ENCODE data around the gene TACC2. TPM values are rescaled to one million over a fixed set of nuclear protein-coding genes. Genes with fewer than 3 reads are reported as not detected.

Gene TACC2
- total RNA-seq, 2 experiments from 2014 or later: not detected

DNA sequence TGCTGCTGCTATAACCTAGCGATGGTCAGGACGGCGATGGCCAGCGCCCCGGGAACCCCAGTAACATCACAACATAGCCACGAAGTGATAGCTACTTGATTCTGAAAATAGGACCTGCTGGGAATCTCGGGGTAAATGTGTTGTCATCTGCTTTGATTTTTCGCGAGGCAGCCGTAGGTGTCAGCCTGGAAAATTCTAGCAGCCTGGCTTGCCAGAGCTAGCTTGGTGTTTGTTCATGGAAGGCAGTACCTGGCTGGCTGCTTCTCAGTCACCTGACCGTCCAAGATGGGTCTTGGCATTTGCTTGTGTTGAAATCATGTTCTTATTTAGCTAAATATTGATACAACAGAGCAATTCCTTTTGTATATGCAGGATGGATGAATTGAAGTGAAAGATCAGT, 199.7 kb downstream of the TACC2 start:
- BruUV-seq (replicated peaks): no TSS peak
- no peaks in the 10 kb centered on the region for H3K36me3 ChIP-seq (ENCODE audit: insufficient read depth, low read length)
- no peaks in the 10 kb centered on the region for H4K20me1 ChIP-seq (ENCODE audit: insufficient read depth, low read length)
- ChIA-PET CTCF (ENCODE audit: unreplicated experiment) (no interaction called here), POLR2A (no interaction called here)
- no peaks in the 10 kb centered on the region for H3K9me2 ChIP-seq (ENCODE audit: insufficient read depth, low read length)
- H3K9me3 ChIP-seq (ENCODE audit: low read length): no peaks in the 10 kb centered on the region
- no peak overlapping the region for H3K4me2 ChIP-seq (ENCODE audit: low read length)
- H3K4me1 ChIP-seq (ENCODE audit: insufficient read depth, low read length, poor library complexity, severe bottlenecking): no peaks in the 10 kb centered on the region
- intact Hi-C loops (cut with micrococcal nuclease; ENCODE audit: unreplicated experiment): no loop called here
- no peak overlapping the region for H3K4me3 ChIP-seq (ENCODE audit: low read depth, low read length, poor library complexity, severe bottlenecking)
- no peak overlapping the region for H2AFZ ChIP-seq (ENCODE audit: low read length)
- TF ChIP-seq EZH2phosphoT487 (IDR thresholded peaks at IDR 0.05; ENCODE audit: borderline replicate concordance, low read depth, low read length): no peak
- no peak for DNase-seq (ENCODE audit: low spot score)
- no peak overlapping the region for H3K27ac ChIP-seq (ENCODE audit: low read depth, low read length, poor library complexity, severe bottlenecking)
- H3K79me2 ChIP-seq (ENCODE audit: insufficient read depth, low read depth, low read length): no peaks in the 10 kb centered on the region

DNA sequence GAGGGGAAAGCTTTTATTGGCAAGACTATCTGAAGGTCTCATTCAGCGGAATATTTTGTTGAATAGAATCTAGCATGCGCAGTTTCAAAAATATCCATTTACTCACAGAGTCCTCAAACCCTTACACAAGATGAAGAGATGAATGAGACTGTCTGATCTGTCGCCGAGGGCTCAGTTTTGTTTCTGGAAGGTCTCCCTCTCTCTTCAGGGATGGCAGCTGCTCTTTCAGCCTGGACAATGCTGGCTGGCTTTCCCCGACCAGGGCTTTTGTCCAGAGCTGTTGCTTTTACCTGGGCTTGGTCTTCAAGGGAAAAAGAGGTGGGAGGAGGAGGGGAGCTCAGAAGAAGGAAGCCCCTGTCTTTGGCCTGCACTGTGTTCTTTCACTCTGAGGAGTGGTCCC, 200.2 kb downstream of the TACC2 start:
- Histone ChIP-seq H4K20me1 (ENCODE audit: insufficient read depth, low read length) (no peaks in the 10 kb centered on the region), H3K36me3 (ENCODE audit: insufficient read depth, low read length) (no peaks in the 10 kb centered on the region), H3K9me2 (ENCODE audit: insufficient read depth, low read length) (no peaks in the 10 kb centered on the region), H3K4me2 (ENCODE audit: low read length) (no peak overlapping the region), H3K4me3 (ENCODE audit: low read depth, low read length, poor library complexity, severe bottlenecking) (no peak overlapping the region), H3K27ac (ENCODE audit: low read depth, low read length, poor library complexity, severe bottlenecking) (no peak overlapping the region), H3K9me3 (ENCODE audit: low read length) (no peaks in the 10 kb centered on the region), H2AFZ (ENCODE audit: low read length) (no peak overlapping the region), H3K4me1 (ENCODE audit: insufficient read depth, low read length, poor library complexity, severe bottlenecking) (no peaks in the 10 kb centered on the region), H3K79me2 (ENCODE audit: insufficient read depth, low read depth, low read length) (no peaks in the 10 kb centered on the region)
- ChIA-PET POLR2A (no interaction called here), CTCF (ENCODE audit: unreplicated experiment) (no interaction called here)
- no TSS peak for BruUV-seq (replicated peaks)
- DNase-seq (ENCODE audit: low spot score): no peak
- intact Hi-C loops (cut with micrococcal nuclease; ENCODE audit: unreplicated experiment): no loop called here
- TF ChIP-seq EZH2phosphoT487 (IDR thresholded peaks at IDR 0.05; ENCODE audit: borderline replicate concordance, low read depth, low read length): no peak
- TF ChIP-seq, protein P1, sequence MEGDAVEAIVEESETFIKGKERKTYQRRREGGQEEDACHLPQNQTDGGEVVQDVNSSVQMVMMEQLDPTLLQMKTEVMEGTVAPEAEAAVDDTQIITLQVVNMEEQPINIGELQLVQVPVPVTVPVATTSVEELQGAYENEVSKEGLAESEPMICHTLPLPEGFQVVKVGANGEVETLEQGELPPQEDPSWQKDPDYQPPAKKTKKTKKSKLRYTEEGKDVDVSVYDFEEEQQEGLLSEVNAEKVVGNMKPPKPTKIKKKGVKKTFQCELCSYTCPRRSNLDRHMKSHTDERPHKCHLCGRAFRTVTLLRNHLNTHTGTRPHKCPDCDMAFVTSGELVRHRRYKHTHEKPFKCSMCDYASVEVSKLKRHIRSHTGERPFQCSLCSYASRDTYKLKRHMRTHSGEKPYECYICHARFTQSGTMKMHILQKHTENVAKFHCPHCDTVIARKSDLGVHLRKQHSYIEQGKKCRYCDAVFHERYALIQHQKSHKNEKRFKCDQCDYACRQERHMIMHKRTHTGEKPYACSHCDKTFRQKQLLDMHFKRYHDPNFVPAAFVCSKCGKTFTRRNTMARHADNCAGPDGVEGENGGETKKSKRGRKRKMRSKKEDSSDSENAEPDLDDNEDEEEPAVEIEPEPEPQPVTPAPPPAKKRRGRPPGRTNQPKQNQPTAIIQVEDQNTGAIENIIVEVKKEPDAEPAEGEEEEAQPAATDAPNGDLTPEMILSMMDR (conservative IDR thresholded peaks at IDR 0.05; ENCODE audit: low read length): no peak

DNA sequence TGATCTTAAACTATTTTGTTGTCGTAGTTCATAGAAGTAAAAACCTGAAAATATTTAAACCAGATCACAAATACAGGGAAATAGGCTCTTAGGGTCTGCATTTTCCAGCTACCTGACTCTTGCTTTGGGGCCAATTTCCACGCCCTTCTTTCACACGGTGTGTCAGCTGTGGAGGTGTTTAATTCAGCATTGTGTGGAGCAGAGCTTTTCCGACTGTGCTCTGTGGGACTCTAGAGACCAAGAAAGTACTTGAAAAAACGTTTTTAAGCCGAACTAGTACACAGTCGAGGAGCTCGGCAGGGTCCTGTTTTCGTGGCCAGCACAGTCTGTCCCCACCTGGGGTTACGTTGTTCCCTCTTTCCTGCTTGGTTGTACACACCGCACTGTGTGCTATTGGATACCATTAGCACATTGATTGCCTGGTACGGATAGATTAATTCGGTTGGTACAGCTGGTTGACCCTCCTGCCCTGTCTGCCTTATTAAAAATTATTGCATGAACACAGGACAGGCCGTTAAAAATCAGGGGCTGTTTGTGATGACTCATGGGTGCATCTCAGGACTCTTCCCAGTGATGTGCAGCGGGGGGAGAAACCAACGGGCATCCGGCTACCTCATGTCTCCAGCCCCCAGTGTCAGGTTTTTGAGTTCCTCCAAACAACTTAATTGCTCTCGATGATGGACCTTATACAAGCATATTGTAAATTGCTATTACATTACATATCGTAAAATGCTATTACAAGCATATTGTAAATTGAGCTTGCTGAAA, 201.4 kb downstream of the TACC2 start:
- POLR2A ChIA-PET: no interaction called here
- intact Hi-C loops (cut with micrococcal nuclease; ENCODE audit: unreplicated experiment): no loop called here
- BruUV-seq (replicated peaks): no TSS peak
- Histone ChIP-seq H3K4me1 (ENCODE audit: insufficient read depth, low read length, poor library complexity, severe bottlenecking) (no peaks in the 10 kb centered on the region), H4K20me1 (ENCODE audit: insufficient read depth, low read length) (no peaks in the 10 kb centered on the region), H3K9me3 (ENCODE audit: low read length) (no peaks in the 10 kb centered on the region), H3K9me2 (ENCODE audit: insufficient read depth, low read length) (no peaks in the 10 kb centered on the region), H3K36me3 (ENCODE audit: insufficient read depth, low read length) (no peaks in the 10 kb centered on the region), H2AFZ (ENCODE audit: low read length) (no peak overlapping the region), H3K27ac (ENCODE audit: low read depth, low read length, poor library complexity, severe bottlenecking) (no peak overlapping the region), H3K4me3 (ENCODE audit: low read depth, low read length, poor library complexity, severe bottlenecking) (no peak overlapping the region), H3K79me2 (ENCODE audit: insufficient read depth, low read depth, low read length) (no peaks in the 10 kb centered on the region), H3K4me2 (ENCODE audit: low read length) (no peak overlapping the region)
- TF ChIP-seq, protein P1 (conservative IDR thresholded peaks at IDR 0.05; ENCODE audit: low read length): no peak
- no peak for TF ChIP-seq EZH2phosphoT487 (IDR thresholded peaks at IDR 0.05; ENCODE audit: borderline replicate concordance, low read depth, low read length)
- DNase-seq (ENCODE audit: low spot score): no peak
- CTCF ChIA-PET (ENCODE audit: unreplicated experiment): no interaction called here

Measured in OCI-LY7 (cell line).